GM23338 (cell line): ENCODE data around the gene FBLN1. TPM values are rescaled to one million over a fixed set of nuclear protein-coding genes. Genes with fewer than 3 reads are reported as not detected.
A peak's percentile ranks its signal among the peaks of the same experiment; 100 is the strongest.

Experiments
- ATAC-seq: fragments of 200-7000 bp; cut with Tn5 transposase; 3 replicates; pipeline ENCODE4 v1.9.1; 2020
- DNase-seq: peaks from one replicate; pipeline ENCODE4 v3.0.0-alpha.2; 2015; ENCODE audit warnings: low spot score
- H2AFZ ChIP-seq: fragments of 200-600 bp; sonication (generic); 2 replicates; pipeline ENCODE4 v1.8.0; 2016; ENCODE audit warnings: antibody characterized with exemption, mild to moderate bottlenecking, moderate library complexity
- H3F3A ChIP-seq: fragments of 200-600 bp; sonication (generic); replicated peaks from 2 replicates; pipeline ENCODE4 v1.8.0; 2017; ENCODE audit warnings: antibody characterized with exemption, mixed run types, low read depth
- H3K27ac ChIP-seq: fragments of 200-600 bp; sonication (generic); 2 replicates; pipeline ENCODE4 v1.6.1; 2016; ENCODE audit warnings: low read depth
- H3K27me3 ChIP-seq: fragments of 200-600 bp; sonication (generic); 2 replicates; pipeline ENCODE4 v1.8.0; 2016; ENCODE audit warnings: mild to moderate bottlenecking, mixed run types, moderate library complexity; ENCODE audit not compliant: insufficient read depth
- H3K36me3 ChIP-seq: fragments of 200-600 bp; sonication (generic); 2 replicates; pipeline ENCODE4 v1.8.0; 2016; ENCODE audit warnings: mild to moderate bottlenecking; ENCODE audit not compliant: insufficient read depth
- H3K4me1 ChIP-seq: fragments of 200-600 bp; sonication (generic); 2 replicates; pipeline ENCODE4 v1.8.0; 2016; ENCODE audit warnings: mild to moderate bottlenecking, moderate library complexity; ENCODE audit not compliant: insufficient read depth
- H3K4me2 ChIP-seq: fragments of 200-600 bp; sonication (generic); 2 replicates; pipeline ENCODE4 v1.7.1; 2017; ENCODE audit warnings: mixed run types
- H3K4me3 ChIP-seq: fragments of 200-600 bp; sonication (generic); 2 replicates; pipeline ENCODE4 v1.6.1; 2016; ENCODE audit warnings: mixed run types
- H3K79me2 ChIP-seq: fragments of 200-600 bp; sonication (generic); replicated peaks from 2 replicates; pipeline ENCODE4 v1.8.0; 2017; ENCODE audit warnings: mild to moderate bottlenecking; ENCODE audit not compliant: insufficient read depth
- H3K9me2 ChIP-seq: fragments of 200-600 bp; sonication (generic); 2 replicates; pipeline ENCODE4 v1.8.0; 2017; ENCODE audit not compliant: insufficient read depth
- H4K20me1 ChIP-seq: fragments of 200-600 bp; sonication (generic); replicated peaks from 2 replicates; pipeline ENCODE4 v1.8.0; 2017; ENCODE audit warnings: mild to moderate bottlenecking; ENCODE audit not compliant: insufficient read depth
- H3K27ac Mint-ChIP-seq: 2 replicates; pipeline ENCODE4 v1.8.0; 2020; ENCODE audit warnings: inconsistent platforms, mild to moderate bottlenecking, moderate library complexity, mixed read lengths
- H3K27me3 Mint-ChIP-seq: 3 replicates; pipeline ENCODE4 v1.8.0; 2022; ENCODE audit warnings: low read depth, mild to moderate bottlenecking, moderate library complexity, mixed read lengths, inconsistent platforms; ENCODE audit not compliant: insufficient read depth, poor library complexity
- H3K36me3 Mint-ChIP-seq: 3 replicates; pipeline ENCODE4 v1.8.0; 2021; ENCODE audit warnings: low read depth, mild to moderate bottlenecking, inconsistent platforms, moderate library complexity, mixed read lengths
- H3K4me1 Mint-ChIP-seq: 3 replicates; pipeline ENCODE4 v1.8.0; 2020; ENCODE audit warnings: mild to moderate bottlenecking, inconsistent platforms, mixed read lengths
- H3K4me3 Mint-ChIP-seq: 3 replicates; pipeline ENCODE4 v1.8.0; 2021; ENCODE audit warnings: moderate library complexity, mild to moderate bottlenecking, inconsistent platforms, mixed read lengths
- H3K9me3 Mint-ChIP-seq: 3 replicates; pipeline ENCODE4 v1.8.0; 2020; ENCODE audit warnings: moderate library complexity, mild to moderate bottlenecking, inconsistent platforms, mixed read lengths
- CTCF ChIP-seq, 2 experiments: fragments of 200-600 bp in 1 of 2; sonication (generic) in 1 of 2; conservative IDR thresholded peaks; 2 replicates each; pipeline versions ENCODE4 v1.5.1 to v1.6.1; 2016 to 2017; ENCODE audit warnings: antibody characterized with exemption in 2 of 2, low read depth in 2 of 2, mild to moderate bottlenecking in 2 of 2, moderate library complexity in 1 of 2
- STAT1 ChIP-seq: IDR thresholded peaks from one replicate; pipeline ENCODE4 v1.6.1; 2016; ENCODE audit warnings: antibody characterized with exemption; ENCODE audit not compliant: unreplicated experiment
- polyA plus RNA-seq: library from polyadenylated mRNA; unstranded; fragments of >200 nt; fragmentation: Nextera tagmentation; extraction: Ambion mirVana; gene quantifications from 2 replicates; pipeline ENCODE4 v1.2.1, GENCODE V29; 2016
- total RNA-seq: library from RNA; depleted of rRNA; stranded (reverse); fragments of >200 nt; shearing (Covaris generic); gene quantifications from 2 replicates; pipeline ENCODE4 v1.2.3, GENCODE V29; 2014

Gene FBLN1
- total and polyA plus RNA-seq, 2 experiments from 2014 or later: 90.1 to 137 TPM

- peak overlapping the region; percentile 59 for H3K4me3 Mint-ChIP-seq
- no peak overlapping the region for H3K27ac Mint-ChIP-seq
- Histone ChIP-seq H3F3A (0 out of 2 replicates have a peak, but pooled peaks cover 2% of the 10 kb centered on the region), H3K79me2 (no peaks in the 10 kb centered on the region), H3K27me3 (peaks cover 18% of the 10 kb centered on the region), H3K4me1 (peaks cover 10% of the 10 kb centered on the region), H3K4me3 (peak overlapping the region; percentile 52), H3K36me3 (no peaks in the 10 kb centered on the region), H4K20me1 (no peaks in the 10 kb centered on the region), H3K9me2 (no peaks in the 10 kb centered on the region), H2AFZ (peak overlapping the region; percentile 99), H3K27ac (no peak overlapping the region), H3K4me2 (peak overlapping the region; percentile 79)
- H3K36me3 Mint-ChIP-seq: no peaks in the 10 kb centered on the region; the same call in 2 of the 3 replicates
- no peaks in the 10 kb centered on the region for H3K9me3 Mint-ChIP-seq
- peak; percentile 23 for DNase-seq
- peak; percentile 11 for ATAC-seq
- peaks cover 19% of the 10 kb centered on the region; the same call in 2 of the 3 replicates for H3K4me1 Mint-ChIP-seq
- peaks cover 26% of the 10 kb centered on the region for H3K27me3 Mint-ChIP-seq
- TF ChIP-seq CTCF (conservative IDR thresholded peaks at IDR 0.05; ENCODE audit: low read depth in 2 of 2): no peak
- no peak for TF ChIP-seq STAT1
Measured at GRCh38 chr22:45645150-45645525, 142.5 kb downstream of the FBLN1 start.

GRCh38 chr22:45645526-45646414, 143.1 kb downstream of the FBLN1 start:
- peak overlapping the region; percentile 100 for H2AFZ ChIP-seq
- no peaks in the 10 kb centered on the region for H3K36me3 ChIP-seq
- 0 out of 2 replicates have a peak, but pooled peaks cover 2% of the 10 kb centered on the region for H3F3A ChIP-seq
- H3K4me1 Mint-ChIP-seq: peaks cover 16% of the 10 kb centered on the region; the same call in 2 of the 3 replicates
- H3K4me2 ChIP-seq: peak overlapping the region; percentile 79
- peaks cover 18% of the 10 kb centered on the region for H3K27me3 ChIP-seq
- H3K4me3 Mint-ChIP-seq: peak overlapping the region; percentile 59
- H3K4me3 ChIP-seq: peak overlapping the region; percentile 52
- H3K27ac ChIP-seq: no peak overlapping the region
- peak; percentile 87 for DNase-seq
- peak; percentile 94 for ATAC-seq
- H3K9me2 ChIP-seq: no peaks in the 10 kb centered on the region
- H3K4me1 ChIP-seq: peaks cover 10% of the 10 kb centered on the region; the same call in 1 of the 2 replicates
- peaks cover 23% of the 10 kb centered on the region for H3K27me3 Mint-ChIP-seq
- no peaks in the 10 kb centered on the region for H3K79me2 ChIP-seq
- no peaks in the 10 kb centered on the region; the same call in 2 of the 3 replicates for H3K36me3 Mint-ChIP-seq
- no peaks in the 10 kb centered on the region for H4K20me1 ChIP-seq
- TF ChIP-seq STAT1: no peak
- peak; percentile 67 to 83 for TF ChIP-seq CTCF (conservative IDR thresholded peaks at IDR 0.05; ENCODE audit: low read depth in 2 of 2)
- H3K27ac Mint-ChIP-seq: no peak overlapping the region
- H3K9me3 Mint-ChIP-seq: no peaks in the 10 kb centered on the region
